SK-N-MC (cell line): Measurements from ENCODE around the gene CST8.
"Not testable (repeated sequence)": the region's sequence is repeated elsewhere in the genome, so short reads cannot be mapped to it uniquely, and the experiment has no call there.

Experiments
- DNase-seq: peaks from one replicate; pipeline ENCODE4 v3.0.0-alpha.2; 2011; ENCODE audit warnings: low read depth, low spot score
- H3K27ac ChIP-seq: fragments of 200-600 bp; sonication (generic); 2 replicates; pipeline ENCODE4 v1.5.1; 2016; ENCODE audit warnings: mixed run types
- H3K36me3 ChIP-seq: fragments of 200-600 bp; sonication (generic); 2 replicates; pipeline ENCODE4 v1.6.1; 2017; ENCODE audit warnings: antibody characterized with exemption, low read length, mixed read lengths; ENCODE audit not compliant: insufficient read depth
- H3K4me3 ChIP-seq: fragments of 200-600 bp; sonication (generic); 2 replicates; pipeline ENCODE4 v1.5.1; 2016
- H3K9ac ChIP-seq: fragments of 200-600 bp; sonication (generic); 2 replicates; pipeline ENCODE4 v1.8.0; 2017; ENCODE audit warnings: mixed run types, mixed read lengths; ENCODE audit not compliant: insufficient read length
- H3K9me3 ChIP-seq: fragments of 200-600 bp; sonication (generic); 2 replicates; pipeline ENCODE4 v1.6.1; 2017; ENCODE audit warnings: low read depth, mild to moderate bottlenecking, antibody characterized with exemption, low read length, moderate library complexity, mixed read lengths
- EZH2 ChIP-seq: fragments of 200-600 bp; sonication (generic); IDR thresholded peaks from one replicate; pipeline ENCODE4 v1.6.1; 2017; ENCODE audit warnings: antibody characterized with exemption
- FOXP2 ChIP-seq: optimal IDR thresholded peaks from 2 replicates; pipeline ENCODE3; 2011; ENCODE audit warnings: mild to moderate bottlenecking, moderate library complexity; ENCODE audit not compliant: insufficient read depth; ENCODE audit errors: extremely low read length, control extremely low read depth
- POLR2AphosphoS5 ChIP-seq: IDR thresholded peaks from 2 replicates; pipeline ENCODE4 v1.6.1; 2012; ENCODE audit warnings: mild to moderate bottlenecking, low read depth, low read length, borderline replicate concordance

CST8 gene

DNA sequence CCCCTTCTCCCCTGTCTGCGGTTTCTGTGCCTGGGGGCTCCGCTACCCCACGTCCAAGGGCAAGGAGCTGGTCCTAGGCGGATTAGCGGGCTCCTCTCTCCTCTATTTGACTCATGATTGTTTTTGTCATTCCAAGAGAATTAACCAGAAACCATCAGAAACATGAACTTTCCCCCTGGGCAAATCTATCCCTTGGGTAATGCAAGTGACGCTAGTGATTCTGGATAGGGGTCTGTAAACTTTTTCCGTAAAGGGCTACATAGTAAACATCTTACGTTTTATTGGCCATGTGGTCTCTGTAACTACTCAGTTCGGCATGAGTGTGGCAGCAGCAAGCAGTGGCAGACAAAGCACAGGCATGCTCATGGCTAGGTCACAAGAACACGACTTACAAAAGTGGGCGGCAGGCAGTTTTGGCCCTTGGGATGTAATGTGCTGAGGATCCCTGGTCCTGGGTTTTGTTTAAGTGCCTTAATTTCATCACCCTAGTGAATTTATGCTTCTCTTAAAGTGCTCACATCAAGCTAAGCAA, 38.9 kb upstream of the CST8 start:
- H3K4me3 ChIP-seq, result no peak overlapping the region
- TF ChIP-seq FOXP2 (no peak), POLR2AphosphoS5 (no peak), EZH2 (no peak)
- no peak overlapping the region for H3K27ac ChIP-seq
- no peaks in the 10 kb centered on the region for H3K9me3 ChIP-seq
- DNase-seq, result no peak
- H3K36me3 ChIP-seq, result no peaks in the 10 kb centered on the region
- H3K9ac ChIP-seq, result no peak overlapping the region

DNA sequence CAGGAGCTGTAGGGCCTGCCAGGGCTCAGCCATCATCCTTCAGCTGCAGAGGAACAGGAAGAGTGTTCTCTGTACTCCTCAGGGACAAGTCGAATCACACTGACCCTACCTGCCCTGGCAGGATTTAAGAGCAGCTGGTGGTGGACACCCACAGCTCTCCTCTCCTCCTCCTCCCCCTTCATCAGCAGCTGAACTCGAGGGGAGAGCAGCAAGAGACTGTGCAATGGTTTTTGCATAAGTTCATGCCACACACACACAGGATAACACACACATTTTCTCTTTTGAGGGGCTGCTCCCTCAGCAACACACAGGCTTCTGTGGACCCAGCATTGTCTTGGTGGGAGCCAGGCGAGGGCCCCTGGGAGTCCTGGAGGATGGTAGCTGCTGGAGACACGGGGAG, 38.1 kb upstream of the CST8 start, which contains the start of gene CST11:
TSS of gene CST11 (minus strand) at position 101 of the 400 bp plus-strand sequence. CDS start at position 36, 65 bp downstream.
- Histone ChIP-seq H3K9me3 (no peaks in the 10 kb centered on the region), H3K4me3 (no peak within 1 kb of the TSS), H3K27ac (no peak within 1 kb of the TSS), H3K9ac (no peak within 1 kb of the TSS), H3K36me3 (no peaks in the 10 kb centered on the region)
- no peak for DNase-seq
- TF ChIP-seq POLR2AphosphoS5, result no peak
- TF ChIP-seq FOXP2, result no peak
- TF ChIP-seq EZH2, result no peak

DNA sequence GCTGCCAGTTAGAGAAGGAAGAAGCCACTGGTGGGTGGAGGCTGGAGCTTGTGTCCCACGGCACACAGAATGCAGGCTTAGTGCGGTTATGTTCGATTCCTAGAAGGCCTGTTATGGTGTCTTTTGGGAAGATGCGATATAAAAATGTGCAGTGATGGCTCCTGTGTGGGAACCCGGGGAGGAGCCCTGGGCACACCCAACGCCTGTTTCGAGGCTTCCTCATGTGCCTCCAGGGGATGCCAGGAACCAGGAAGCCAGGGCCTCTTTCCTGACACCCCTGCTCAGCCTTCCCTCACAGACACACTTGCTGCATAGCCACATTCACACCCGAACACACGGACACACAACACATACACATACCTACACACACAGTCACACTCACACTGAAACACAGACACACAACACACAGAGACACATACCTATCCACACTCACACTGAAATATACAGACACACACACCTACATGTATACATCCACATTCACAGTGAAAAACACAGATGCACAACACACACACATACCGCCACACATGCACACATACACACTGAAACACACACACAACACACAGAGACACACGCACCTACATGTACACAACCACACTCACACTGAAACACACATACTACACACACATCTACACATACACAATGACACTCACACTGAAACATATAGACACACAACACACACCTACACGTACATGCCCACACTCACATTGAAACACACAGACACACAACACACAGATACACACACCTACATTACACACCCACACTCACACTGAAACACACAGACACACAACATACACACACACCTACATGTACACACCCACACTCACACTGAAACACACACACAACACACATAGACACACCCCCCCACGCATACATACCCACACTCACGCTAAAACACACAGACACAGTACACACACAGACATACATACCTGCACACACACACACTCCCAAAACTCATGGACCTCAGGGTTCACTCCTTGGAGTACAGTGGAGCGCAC, 37.1 kb upstream of the CST8 start:
- no peak for TF ChIP-seq FOXP2
- TF ChIP-seq POLR2AphosphoS5, result no peak
- TF ChIP-seq EZH2, result no peak
- no peak overlapping the region for H3K27ac ChIP-seq

DNA sequence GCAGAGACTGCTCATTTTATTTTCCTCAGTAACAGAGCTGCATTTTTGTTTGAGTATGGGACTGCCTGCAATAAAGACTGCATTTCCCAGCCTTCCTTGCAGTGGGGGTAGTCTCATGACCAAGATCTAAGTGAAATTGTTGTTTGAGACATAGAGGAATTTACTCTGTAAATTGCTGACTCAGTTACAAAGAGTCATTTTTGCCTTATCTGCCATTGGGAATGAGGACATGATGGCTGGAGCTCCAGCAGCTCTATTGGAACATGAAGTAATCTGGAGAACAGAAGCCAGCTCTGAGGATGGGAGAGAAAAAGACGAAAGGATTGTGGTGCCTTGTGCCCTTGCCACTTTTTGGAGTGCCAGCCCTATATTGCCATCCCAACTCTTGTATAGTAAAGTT, 36.1 kb upstream of the CST8 start:
- Histone ChIP-seq H3K9me3 (no peaks in the 10 kb centered on the region), H3K4me3 (no peak overlapping the region), H3K27ac (no peak overlapping the region), H3K36me3 (no peaks in the 10 kb centered on the region), H3K9ac (no peak overlapping the region)
- TF ChIP-seq EZH2, result no peak
- TF ChIP-seq FOXP2, result no peak
- DNase-seq, result no peak

More for the DNA sequence above, 37.1 kb upstream of the CST8 start:
- no peak for DNase-seq
- Histone ChIP-seq H3K9me3 (no peaks in the 10 kb centered on the region), H3K9ac (no peak overlapping the region), H3K4me3 (no peak overlapping the region), H3K36me3 (no peaks in the 10 kb centered on the region)

DNA sequence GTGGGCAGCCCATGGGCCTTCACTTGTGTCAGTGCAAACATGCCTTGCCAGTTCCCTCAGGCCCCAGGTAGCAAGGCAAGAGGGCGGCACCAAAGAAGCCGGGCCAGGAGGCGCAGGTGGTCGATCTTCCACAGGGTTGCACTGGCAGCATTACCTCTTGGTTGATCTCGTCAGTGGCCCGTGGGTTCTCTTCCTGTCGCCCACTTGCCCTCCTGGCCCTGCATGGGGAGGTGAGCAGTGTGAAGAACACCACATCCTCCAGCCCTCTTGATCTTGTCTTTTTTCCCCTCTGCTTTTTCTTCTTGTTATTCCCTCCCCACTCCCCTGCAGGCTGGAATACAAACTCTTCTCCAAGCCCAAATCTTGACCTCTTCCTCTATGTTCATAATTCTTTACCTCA, 35.3 kb upstream of the CST8 start:
- no peaks in the 10 kb centered on the region for H3K9me3 ChIP-seq
- DNase-seq, result no peak
- no peak overlapping the region for H3K27ac ChIP-seq
- H3K4me3 ChIP-seq, result no peak overlapping the region
- no peaks in the 10 kb centered on the region for H3K36me3 ChIP-seq
- TF ChIP-seq POLR2AphosphoS5, result no peak
- no peak for TF ChIP-seq EZH2
- TF ChIP-seq FOXP2, result no peak
- no peak overlapping the region for H3K9ac ChIP-seq

DNA sequence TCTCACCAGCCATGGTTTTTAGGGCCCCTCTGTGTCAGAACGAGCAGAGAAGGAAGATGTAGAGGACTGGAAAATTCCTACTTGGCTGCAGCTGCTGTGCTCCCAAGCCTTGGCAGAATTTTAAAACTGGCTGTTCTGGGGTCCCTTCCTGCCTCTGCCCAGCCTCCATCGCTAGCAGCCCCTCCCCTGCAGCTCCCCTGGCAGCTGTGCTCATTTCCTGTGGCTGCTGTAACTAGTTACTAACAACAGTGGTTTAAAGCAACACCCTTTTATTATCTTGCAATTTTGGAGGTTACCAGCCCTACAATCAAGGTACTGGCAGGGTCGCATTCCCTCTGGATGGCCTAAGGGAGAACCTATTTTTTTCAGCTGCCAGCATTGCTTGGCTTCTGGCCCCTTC, 34.5 kb upstream of the CST8 start:
- H3K9ac ChIP-seq, result no peak overlapping the region
- TF ChIP-seq FOXP2, result no peak
- no peak for TF ChIP-seq POLR2AphosphoS5
- TF ChIP-seq EZH2, result no peak
- H3K27ac ChIP-seq, result no peak overlapping the region
- no peaks in the 10 kb centered on the region for H3K9me3 ChIP-seq
- DNase-seq, result no peak
- no peaks in the 10 kb centered on the region for H3K36me3 ChIP-seq
- no peak overlapping the region for H3K4me3 ChIP-seq

DNA sequence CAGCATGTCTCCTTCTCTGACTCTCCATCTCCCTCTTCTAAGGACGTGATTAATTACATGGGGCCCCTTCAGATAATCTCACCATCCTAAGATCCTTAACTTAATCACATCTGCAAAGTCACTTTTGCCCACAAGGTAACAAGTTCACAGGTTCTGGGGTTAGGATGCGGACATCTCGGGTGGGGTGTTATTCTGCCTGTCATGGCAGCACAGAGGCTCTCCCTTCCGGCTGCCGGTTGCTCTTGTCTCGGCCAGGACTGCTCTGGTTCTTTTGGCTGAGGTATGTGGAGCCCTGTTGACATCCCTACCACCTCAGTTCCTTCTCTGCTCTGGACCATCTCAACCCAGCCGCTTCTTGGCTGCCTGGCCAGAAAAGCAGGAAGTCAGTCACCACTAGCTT, 34.0 kb upstream of the CST8 start:
- no peaks in the 10 kb centered on the region for H3K36me3 ChIP-seq
- no peak for DNase-seq
- H3K4me3 ChIP-seq, result no peak overlapping the region
- no peak overlapping the region for H3K9ac ChIP-seq
- H3K27ac ChIP-seq, result no peak overlapping the region
- H3K9me3 ChIP-seq, result no peaks in the 10 kb centered on the region
- no peak for TF ChIP-seq POLR2AphosphoS5
- TF ChIP-seq EZH2, result no peak
- no peak for TF ChIP-seq FOXP2

DNA sequence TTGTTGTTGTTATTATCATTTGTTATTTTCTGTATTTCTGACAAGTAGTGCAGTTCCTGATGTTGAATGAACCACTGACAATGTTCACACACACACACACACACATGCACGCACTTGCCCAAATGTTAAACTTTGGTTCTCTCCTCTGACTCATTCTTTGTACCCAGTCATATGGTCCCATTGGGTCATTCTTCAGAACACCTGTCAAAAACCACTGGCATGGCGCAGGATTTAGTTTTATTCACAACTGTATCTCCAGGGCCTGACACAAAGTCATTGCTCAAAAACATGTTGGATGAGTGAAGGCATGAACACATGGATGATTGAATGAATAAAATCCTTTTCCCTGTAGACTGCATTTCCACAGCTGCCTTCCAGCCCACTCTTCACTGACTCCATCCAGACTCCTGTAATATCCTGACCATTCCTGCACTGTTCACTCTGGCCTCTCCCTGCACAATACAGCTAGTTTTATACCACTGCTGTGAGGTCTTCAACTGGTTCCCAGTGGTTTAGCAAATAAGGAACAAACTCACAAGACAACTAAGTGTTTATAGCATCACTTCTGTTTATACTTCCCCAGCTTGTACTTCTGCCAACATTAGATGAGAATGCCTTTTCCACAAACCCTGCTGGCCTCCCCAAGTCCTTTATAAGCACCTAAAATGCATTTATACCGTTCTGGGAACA, 31.3 kb upstream of the CST8 start:
- H3K27ac ChIP-seq, result no peak overlapping the region
- DNase-seq, result no peak
- TF ChIP-seq FOXP2 (no peak), EZH2 (no peak), POLR2AphosphoS5 (no peak)
- no peaks in the 10 kb centered on the region for H3K9me3 ChIP-seq
- no peak overlapping the region for H3K9ac ChIP-seq
- no peak overlapping the region for H3K4me3 ChIP-seq
- no peaks in the 10 kb centered on the region for H3K36me3 ChIP-seq

DNA sequence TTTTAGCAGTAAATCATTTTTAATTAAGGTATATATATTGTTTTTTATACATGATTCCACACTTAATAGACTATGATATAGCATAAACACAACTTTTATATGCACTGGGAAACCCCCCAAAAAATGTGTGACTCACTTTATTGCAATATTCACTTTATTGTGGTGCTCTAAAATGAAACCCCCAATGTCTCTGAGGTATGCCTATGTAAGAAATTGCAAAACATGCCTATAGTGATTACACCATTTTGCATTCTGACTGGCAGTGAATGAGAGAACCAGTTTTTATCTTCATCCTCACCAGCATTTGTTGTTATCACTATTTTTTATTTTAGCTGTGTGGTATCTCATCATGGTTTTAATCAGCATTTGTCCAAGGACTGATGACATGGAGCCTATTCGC, 29.7 kb upstream of the CST8 start:
- H3K27ac ChIP-seq, result no peak overlapping the region
- no peak for DNase-seq
- H3K9me3 ChIP-seq, result no peaks in the 10 kb centered on the region
- TF ChIP-seq POLR2AphosphoS5 (no peak), EZH2 (no peak), FOXP2 (no peak)
- no peak overlapping the region for H3K9ac ChIP-seq
- no peak overlapping the region for H3K4me3 ChIP-seq
- H3K36me3 ChIP-seq, result no peaks in the 10 kb centered on the region

DNA sequence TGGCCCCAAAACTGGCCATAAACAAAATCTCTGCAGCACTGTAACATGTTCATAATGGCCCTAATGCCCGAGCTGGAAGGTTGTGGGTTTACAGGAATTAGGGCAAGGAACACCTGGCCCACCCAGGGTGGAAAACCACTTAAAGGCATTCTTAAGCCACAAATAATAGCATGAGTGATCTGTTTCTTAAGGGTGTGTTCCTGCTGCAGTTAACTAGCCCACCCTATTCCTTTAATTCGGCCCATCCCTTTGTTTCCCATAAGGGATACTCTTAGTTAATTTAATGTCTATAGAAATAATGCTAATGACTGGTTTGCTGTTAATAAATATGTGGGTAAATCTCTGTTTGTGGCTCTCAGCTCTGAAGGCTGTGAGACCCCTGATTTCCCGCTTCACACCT, 24.0 kb upstream of the CST8 start:
- not testable (repeated sequence) for H3K9me3 ChIP-seq, DNase-seq, H3K4me3 ChIP-seq, H3K36me3 ChIP-seq, H3K27ac ChIP-seq, H3K9ac ChIP-seq

DNA sequence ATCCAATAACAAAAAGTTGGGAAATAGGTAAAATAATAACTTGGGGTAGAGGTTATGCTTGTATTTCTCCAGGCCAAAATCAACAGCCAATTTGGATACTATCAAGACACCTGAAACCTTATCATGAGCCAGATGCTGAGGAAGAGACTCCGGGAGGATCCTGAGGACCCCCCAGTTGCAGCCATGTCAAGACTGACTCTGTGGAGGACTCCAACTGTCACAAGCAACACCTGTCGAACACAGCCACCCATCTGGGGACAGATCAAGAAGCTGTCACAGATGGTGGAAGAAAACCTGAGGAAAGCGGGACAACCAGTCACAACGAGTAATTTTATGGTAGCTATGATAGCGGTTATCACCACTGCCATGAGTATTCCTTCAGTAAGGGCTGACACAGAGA, 18.6 kb upstream of the CST8 start:
- H3K27ac ChIP-seq, H3K9ac ChIP-seq, H3K4me3 ChIP-seq, H3K9me3 ChIP-seq, DNase-seq, H3K36me3 ChIP-seq: not testable (repeated sequence)

DNA sequence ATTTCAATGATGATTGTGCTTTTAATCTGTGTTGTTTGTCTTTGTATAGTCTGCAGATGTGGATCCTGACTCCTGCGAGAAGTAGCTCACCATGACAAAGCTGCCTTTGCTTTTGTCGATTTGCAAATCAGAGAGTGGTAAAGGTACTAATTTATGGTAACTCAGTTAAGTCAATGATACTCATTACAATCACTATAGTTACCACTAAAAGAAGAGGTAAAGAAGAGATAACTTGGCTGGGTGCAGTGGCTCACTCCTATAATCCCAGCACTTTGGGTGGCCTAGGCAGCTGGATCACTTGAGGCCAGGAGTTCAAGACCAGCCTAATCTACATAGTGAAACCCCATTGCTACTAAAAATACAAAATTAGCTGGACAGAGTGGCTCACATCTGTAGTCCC, 17.6 kb upstream of the CST8 start:
- not testable (repeated sequence) for DNase-seq, H3K36me3 ChIP-seq, H3K4me3 ChIP-seq, H3K27ac ChIP-seq, H3K9me3 ChIP-seq, H3K9ac ChIP-seq
